ENCODE results near the gene MVB12B. TPM values are rescaled to one million over a fixed set of nuclear protein-coding genes. Genes with fewer than 3 reads are reported as not detected.

The MVB12B gene
- total and polyA plus RNA-seq, 2 donors from 2014 or later = 4.5 to 12.3 TPM

DNA sequence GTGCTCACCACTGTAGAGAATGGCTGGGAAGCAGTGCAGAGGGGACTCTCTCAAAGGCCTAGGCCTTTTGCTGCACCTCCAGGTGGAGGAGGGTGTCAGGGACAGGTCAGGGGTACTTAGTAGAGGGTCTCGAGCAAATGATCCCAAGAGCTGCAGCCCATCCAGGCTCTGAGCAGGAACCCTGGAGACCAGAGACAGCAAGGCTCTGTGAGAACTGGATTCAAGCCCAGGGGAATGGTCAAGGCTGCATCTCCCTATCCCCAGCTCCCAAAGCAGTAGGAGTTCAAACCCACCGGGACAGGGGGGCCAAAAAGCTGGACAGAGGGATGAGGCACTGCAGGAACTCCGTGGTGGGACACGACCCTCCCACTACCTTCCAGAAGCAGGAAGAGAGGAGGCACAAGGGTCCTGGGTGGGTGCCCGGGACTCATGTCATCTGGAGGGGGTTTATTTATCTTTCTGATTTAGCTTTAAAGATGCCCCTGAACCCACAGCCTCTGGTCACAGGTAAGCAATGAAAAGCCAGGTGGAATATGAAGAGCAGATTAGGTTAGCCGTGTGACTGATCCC is 124.8 kb downstream of the MVB12B start:
- no peaks in the 10 kb centered on the region for H3K4me1 ChIP-seq (ENCODE audit: control insufficient read depth in 2 of 3, insufficient read depth in 2 of 3, low read depth in 1 of 3, low read length in 3 of 3)
- DNase-seq (peak in 1 of 5 donors; percentile 10), FAIRE-seq (no peak)
- no peaks in the 10 kb centered on the region for H3K27me3 ChIP-seq (ENCODE audit: control insufficient read depth, insufficient read depth, low read length)
- intact Hi-C loops (cut with DNase I) = no loop called here
- no peaks in the 10 kb centered on the region for H3K9me3 ChIP-seq (ENCODE audit: control insufficient read depth in 2 of 3, insufficient read depth in 1 of 3, low read length in 3 of 3)
- H3K9ac ChIP-seq (ENCODE audit: low read length in 3 of 3) = no peak overlapping the region
- TF ChIP-seq, protein P1, sequence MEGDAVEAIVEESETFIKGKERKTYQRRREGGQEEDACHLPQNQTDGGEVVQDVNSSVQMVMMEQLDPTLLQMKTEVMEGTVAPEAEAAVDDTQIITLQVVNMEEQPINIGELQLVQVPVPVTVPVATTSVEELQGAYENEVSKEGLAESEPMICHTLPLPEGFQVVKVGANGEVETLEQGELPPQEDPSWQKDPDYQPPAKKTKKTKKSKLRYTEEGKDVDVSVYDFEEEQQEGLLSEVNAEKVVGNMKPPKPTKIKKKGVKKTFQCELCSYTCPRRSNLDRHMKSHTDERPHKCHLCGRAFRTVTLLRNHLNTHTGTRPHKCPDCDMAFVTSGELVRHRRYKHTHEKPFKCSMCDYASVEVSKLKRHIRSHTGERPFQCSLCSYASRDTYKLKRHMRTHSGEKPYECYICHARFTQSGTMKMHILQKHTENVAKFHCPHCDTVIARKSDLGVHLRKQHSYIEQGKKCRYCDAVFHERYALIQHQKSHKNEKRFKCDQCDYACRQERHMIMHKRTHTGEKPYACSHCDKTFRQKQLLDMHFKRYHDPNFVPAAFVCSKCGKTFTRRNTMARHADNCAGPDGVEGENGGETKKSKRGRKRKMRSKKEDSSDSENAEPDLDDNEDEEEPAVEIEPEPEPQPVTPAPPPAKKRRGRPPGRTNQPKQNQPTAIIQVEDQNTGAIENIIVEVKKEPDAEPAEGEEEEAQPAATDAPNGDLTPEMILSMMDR (IDR thresholded peaks at IDR 0.05; ENCODE audit: borderline replicate concordance, extremely low read depth, insufficient read depth) = no peak
- no peak overlapping the region for H3K4me3 ChIP-seq (ENCODE audit: low read length in 3 of 3)
- H3K36me3 ChIP-seq (ENCODE audit: control insufficient read depth in 2 of 3, insufficient read depth in 3 of 3, low read length in 3 of 3) = no peaks in the 10 kb centered on the region
- no peak overlapping the region for H3K27ac ChIP-seq (ENCODE audit: low read depth in 2 of 2, low read length in 2 of 2)

DNA sequence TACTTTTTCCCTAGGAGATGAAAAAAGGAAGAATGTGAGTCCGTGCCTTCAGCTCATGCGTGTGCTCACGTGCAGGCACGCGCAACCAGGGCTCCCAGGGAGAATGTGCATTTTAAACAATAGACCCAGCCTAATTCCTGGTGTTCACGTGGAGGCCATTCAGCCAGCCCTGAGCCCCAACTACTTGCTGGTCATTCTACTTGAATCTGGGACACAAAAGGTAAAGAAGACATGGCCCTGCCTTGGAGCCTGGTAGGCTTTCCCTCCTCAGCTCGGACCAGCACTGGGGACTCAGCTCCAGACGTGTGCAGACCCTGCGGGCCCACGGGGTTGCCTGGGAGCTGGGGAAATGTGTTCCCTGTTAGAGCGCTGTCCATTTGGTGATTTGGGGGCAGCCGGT is 125.5 kb downstream of the MVB12B start:
- Histone ChIP-seq H3K4me3 (ENCODE audit: low read length in 3 of 3) (no peak overlapping the region), H3K27me3 (ENCODE audit: control insufficient read depth, insufficient read depth, low read length) (no peaks in the 10 kb centered on the region), H3K9me3 (ENCODE audit: control insufficient read depth in 2 of 3, insufficient read depth in 1 of 3, low read length in 3 of 3) (no peaks in the 10 kb centered on the region), H3K9ac (ENCODE audit: low read length in 3 of 3) (no peak overlapping the region), H3K4me1 (ENCODE audit: control insufficient read depth in 2 of 3, insufficient read depth in 2 of 3, low read depth in 1 of 3, low read length in 3 of 3) (no peaks in the 10 kb centered on the region), H3K27ac (ENCODE audit: low read depth in 2 of 2, low read length in 2 of 2) (no peak overlapping the region), H3K36me3 (ENCODE audit: control insufficient read depth in 2 of 3, insufficient read depth in 3 of 3, low read length in 3 of 3) (no peaks in the 10 kb centered on the region)
- FAIRE-seq (no peak), DNase-seq (no peak)
- intact Hi-C loops (cut with DNase I) = no loop called here
- TF ChIP-seq, protein P1 (IDR thresholded peaks at IDR 0.05; ENCODE audit: borderline replicate concordance, extremely low read depth, insufficient read depth) = no peak

DNA sequence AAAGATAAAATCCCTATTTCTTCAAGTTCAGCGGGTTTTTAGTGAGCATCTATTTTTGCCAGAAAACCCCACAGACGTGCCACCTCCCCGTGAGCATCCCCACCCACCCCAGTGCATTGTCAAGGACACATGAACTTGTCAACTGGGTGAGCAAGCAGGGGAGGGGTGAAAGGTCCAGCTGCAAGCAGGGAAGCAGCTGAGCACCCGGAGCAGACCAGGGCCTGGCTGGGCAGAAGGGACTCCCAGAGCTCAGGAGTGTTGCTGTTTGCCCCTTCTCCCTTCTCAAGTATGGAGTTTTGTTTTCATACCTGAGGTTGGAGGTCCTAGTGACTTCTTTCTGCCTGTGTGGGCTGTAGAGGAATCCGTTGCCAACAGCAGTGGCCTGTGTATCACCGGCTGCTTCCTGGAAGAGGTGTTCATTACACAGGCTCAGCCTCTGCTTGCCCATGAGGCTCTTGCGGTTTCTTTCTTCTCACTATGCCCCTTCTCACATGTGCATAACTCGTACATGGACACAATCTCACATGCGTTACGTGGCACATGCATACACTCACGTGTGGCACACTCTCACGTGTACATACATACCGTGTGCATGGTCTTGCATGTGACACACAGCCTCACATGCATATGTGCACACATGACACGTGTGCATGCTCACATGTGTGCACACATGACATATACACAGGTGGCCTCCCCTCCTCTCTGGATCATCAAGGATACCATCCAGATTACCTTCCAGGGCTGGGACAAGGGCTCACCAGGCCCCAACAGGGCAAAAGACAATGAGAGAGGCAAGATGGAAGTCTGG is 126.7 kb downstream of the MVB12B start:
- Histone ChIP-seq H3K9ac (ENCODE audit: low read length in 3 of 3) (no peak overlapping the region), H3K9me3 (ENCODE audit: control insufficient read depth in 2 of 3, insufficient read depth in 1 of 3, low read length in 3 of 3) (no peaks in the 10 kb centered on the region), H3K4me3 (ENCODE audit: low read length in 3 of 3) (no peak overlapping the region), H3K27ac (ENCODE audit: low read depth in 2 of 2, low read length in 2 of 2) (no peak overlapping the region), H3K4me1 (ENCODE audit: control insufficient read depth in 2 of 3, insufficient read depth in 2 of 3, low read depth in 1 of 3, low read length in 3 of 3) (no peaks in the 10 kb centered on the region), H3K27me3 (ENCODE audit: control insufficient read depth, insufficient read depth, low read length) (no peaks in the 10 kb centered on the region), H3K36me3 (ENCODE audit: control insufficient read depth in 2 of 3, insufficient read depth in 3 of 3, low read length in 3 of 3) (no peaks in the 10 kb centered on the region)
- TF ChIP-seq, protein P1 (IDR thresholded peaks at IDR 0.05; ENCODE audit: borderline replicate concordance, extremely low read depth, insufficient read depth) = no peak
- FAIRE-seq = no peak
- intact Hi-C loops (cut with DNase I) = no loop called here
- no peak for DNase-seq

Data from kidney (tissue), 14 donors.